HG02884 (cell line): ENCODE data around the gene CRYBB1.

Experiments
- ATAC-seq: cut with Tn5 transposase; IDR thresholded peaks from one replicate; pipeline ENCODE4 v1.9.1; 2021; ENCODE audit warnings: mild to moderate bottlenecking, moderate library complexity; ENCODE audit not compliant: unreplicated experiment

Gene CRYBB1

GRCh38 chr22:26559961-26560575 is 57.8 kb downstream of the CRYBB1 start:
- no peak for ATAC-seq

DNA sequence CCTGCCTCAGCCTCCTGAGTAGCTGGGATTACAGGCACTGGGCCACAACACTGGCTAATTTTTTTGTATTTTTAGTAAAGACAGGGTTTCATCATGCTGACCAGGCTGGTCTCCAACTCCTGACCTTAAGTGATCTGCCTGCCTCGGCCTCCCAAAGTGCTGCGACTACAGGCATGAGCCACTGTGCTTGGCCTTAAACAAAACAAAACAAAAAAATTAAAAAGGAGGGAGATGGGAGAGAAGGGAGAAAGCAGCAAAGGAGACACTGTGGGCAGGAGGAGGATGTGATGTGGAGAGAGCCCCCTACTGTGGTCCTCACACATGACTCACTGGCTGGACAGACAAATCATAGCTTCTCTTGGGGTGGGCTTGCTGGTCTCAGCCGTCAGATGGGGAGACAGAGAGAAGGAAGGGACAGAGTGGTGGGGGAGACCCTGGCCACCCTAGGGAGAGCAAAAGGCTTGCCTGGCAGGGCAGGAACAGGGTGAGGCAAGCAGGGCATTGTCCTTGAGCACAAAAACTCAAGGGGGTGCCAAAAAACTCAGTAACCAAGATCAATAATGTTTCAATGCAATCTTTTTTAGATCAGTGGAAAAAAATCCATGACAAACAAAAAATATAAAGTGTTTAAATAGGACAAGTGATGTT is 59.5 kb downstream of the CRYBB1 start:
- ATAC-seq = no peak

DNA sequence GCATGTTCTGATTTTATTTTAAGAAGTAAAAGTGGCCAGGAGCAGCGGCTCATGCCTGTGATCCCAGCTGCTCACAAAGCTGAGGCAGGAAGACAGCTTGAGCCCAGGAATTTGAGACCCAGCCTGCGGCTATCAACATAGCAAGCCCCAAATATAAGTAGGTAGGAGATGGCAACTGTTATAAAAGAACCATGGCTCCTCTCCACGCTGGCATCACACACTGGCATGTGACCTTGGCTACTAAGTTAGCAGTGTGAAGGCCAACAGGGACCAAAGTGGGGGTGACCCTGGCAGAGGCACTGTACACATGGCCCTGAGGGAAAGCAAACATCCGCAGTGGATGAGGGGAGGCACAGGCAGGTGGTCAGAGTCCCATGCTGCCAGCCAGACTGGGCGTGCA is 60.9 kb downstream of the CRYBB1 start:
- no peak for ATAC-seq

- ATAC-seq = no peak
Measured at GRCh38 chr22:26555478-26555877, 62.3 kb downstream of the CRYBB1 start.

- no peak for ATAC-seq
Measured at GRCh38 chr22:26554956-26555355, 62.9 kb downstream of the CRYBB1 start.

DNA sequence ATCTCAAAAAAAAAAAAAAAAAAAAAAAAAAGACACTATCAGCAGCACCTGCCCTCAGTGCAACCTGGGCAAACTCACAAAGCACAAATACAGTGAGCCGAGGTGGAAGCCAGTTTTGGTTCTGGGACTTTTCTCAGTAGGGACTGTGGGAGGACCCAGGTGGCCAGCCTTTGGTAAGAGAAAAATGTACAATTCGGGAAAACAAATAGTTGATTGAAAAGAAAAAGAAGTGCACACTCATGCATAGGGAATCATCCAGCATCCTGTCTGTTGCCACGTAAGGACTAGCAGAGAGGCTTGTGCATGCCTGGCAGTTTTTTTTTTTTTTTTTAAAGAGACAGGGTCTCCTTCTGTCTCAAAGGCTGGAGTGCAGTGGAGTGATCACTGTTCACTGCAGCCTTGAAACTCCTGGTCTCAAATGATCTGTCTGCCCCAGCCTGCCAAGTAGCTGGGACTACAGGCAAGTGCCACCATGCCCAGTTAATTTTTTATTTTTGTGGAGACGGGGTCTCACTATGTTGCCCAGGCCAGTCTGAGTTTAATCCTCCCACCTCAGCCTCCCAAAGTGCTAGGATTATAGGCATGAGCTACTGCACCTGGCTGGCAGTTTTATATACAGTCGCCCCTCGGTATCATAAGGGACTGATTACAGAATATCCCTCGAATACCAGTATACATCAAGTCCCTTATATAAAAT is 64.6 kb downstream of the CRYBB1 start:
- no peak for ATAC-seq

GRCh38 chr22:26552466-26552865 is 65.4 kb downstream of the CRYBB1 start:
- ATAC-seq = no peak

DNA sequence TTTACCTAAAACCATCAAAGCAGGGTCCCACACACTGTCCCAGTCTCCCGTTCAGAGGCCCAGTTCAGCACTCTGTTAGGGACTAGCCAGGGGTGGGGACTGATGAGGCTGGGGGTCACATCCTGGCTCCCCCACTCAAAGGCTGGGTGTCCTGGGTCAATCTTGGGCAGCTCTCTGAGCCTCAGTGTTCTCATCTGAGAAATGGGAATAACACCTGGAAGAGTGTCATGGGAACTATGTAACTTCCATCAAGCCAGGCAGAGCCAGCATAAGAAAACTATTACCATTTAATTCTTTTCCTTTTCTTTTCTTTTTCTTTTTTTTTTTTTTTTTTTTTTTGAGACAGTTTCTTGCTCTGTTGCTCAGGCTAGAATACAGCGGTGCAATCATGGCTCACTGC is 66.3 kb downstream of the CRYBB1 start:
- no peak for ATAC-seq

DNA sequence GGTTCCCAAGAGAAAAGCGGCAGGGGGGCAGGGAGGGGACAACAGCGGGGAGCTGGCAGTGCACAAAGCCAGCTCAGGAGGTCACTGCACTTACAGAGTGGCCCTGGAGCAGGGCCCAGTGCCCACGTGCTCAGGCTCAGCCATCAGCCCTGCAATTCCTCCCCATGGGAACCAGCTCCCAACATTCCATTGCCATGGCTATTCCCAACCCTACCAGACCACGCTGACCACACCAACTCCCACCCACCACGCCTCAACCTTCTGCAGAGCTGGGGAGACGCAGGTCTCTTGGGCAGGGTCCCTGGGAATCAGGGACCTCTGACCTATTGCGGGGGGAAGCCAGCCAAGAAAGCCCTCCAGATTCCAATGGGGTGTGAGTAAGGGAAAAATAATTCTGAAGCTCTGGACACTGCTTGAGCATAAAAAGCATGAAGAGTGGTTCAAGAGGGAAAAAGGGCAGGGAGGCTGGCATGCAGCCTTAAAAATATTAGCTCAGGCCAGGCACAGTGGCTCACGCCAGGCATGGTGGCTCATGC is 67.3 kb downstream of the CRYBB1 start:
- no peak for ATAC-seq

DNA sequence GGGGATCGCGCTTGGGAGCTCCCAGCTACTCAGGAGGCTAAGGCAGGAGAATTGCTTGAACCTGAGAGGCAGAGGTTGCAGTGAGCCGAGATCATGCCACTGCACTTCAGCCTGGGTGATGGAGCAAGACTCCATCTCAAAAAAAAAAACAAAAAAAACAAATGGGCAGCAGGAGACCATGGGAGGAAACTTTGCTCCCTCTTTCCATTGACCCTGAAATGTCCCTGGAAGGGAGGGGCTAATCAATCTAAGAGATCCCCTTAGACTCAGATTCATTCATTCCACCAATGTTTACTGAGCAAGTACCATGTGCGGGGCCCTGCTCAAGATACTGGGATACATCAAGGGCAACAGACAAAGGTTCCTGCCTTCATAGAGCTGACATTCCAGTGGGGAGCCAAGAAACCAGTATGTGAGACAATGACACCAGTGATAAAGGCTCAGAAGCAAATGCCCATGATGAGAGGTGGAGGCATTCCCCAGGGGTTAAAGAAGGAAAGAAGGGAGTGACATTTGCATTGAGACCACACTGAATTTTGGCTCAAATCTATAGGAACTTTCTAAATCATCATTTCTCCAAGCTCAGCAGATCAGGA is 67.8 kb downstream of the CRYBB1 start:
- ATAC-seq = no peak
